D721Med (cell line): ENCODE results near the gene PIGX.

Experiments used
- DNase-seq: peaks from one replicate; pipeline ENCODE4 v3.0.0; 2011; ENCODE audit warnings: low spot score; ENCODE audit not compliant: insufficient read length
- FAIRE-seq: peaks from 2 replicates; lab custom pipeline; 2011; peaks lifted over from hg19 to GRCh38; lab: Jason Lieb, UNC
- CTCF ChIP-seq: IDR thresholded peaks from 2 replicates; pipeline ENCODE4 v1.5.1; 2012; ENCODE audit warnings: mild to moderate bottlenecking, control low read depth; ENCODE audit not compliant: insufficient read depth; ENCODE audit errors: missing control alignments

PIGX gene

GRCh38 chr3:196691386-196691785 lies 20.8 kb upstream of the PIGX start:
- no peak for TF ChIP-seq CTCF
- FAIRE-seq (no peak), DNase-seq (no peak)

GRCh38 chr3:196694202-196694638 lies 18.0 kb upstream of the PIGX start:
- DNase-seq, result no peak
- no peak for FAIRE-seq
- TF ChIP-seq CTCF, result peak; percentile 6

- FAIRE-seq, result no peak
Observed at GRCh38 chr3:196694941-196695848, 17.0 kb upstream of the PIGX start.

GRCh38 chr3:196695849-196696226 lies 16.3 kb upstream of the PIGX start:
- no peak for TF ChIP-seq CTCF
- no peak for FAIRE-seq
- DNase-seq, result no peak

More at GRCh38 chr3:196694941-196695848, 17.0 kb upstream of the PIGX start:
- TF ChIP-seq CTCF, result no peak
- DNase-seq, result no peak

GRCh38 chr3:196697270-196697669 lies 14.9 kb upstream of the PIGX start:
- no peak for FAIRE-seq
- TF ChIP-seq CTCF, result no peak
- no peak for DNase-seq

- FAIRE-seq, result no peak
- TF ChIP-seq CTCF, result no peak
- no peak for DNase-seq
Observed at GRCh38 chr3:196699749-196700148, 12.4 kb upstream of the PIGX start.

GRCh38 chr3:196700801-196701200 lies 11.4 kb upstream of the PIGX start:
- FAIRE-seq, result no peak
- TF ChIP-seq CTCF, result no peak
- no peak for DNase-seq
